Sigmoid colon (tissue), 4 donors: ENCODE measurements around the gene UNKL.

Experiments
- EP300 ChIP-seq, 4 donors: sonication (generic); formaldehyde crosslinking; IDR thresholded peaks; one replicate each; pipeline ENCODE4 v1.6.1; 2017; ENCODE audit warnings: antibody characterized with exemption in 4 of 4
- POLR2AphosphoS5 ChIP-seq, 4 donors: sonication (generic); formaldehyde crosslinking; IDR thresholded peaks; one replicate each; pipeline ENCODE4 v1.6.1; 2017; ENCODE audit warnings: antibody characterized with exemption in 4 of 4
- TF ChIP-seq, protein P1 (sequence below), 4 experiments: fragments of 450-650 bp in 3 of 4; fragments of 200-600 bp in 1 of 4; IDR thresholded peaks; one replicate each; pipeline ENCODE4 v1.5.1; 2016 to 2019; ENCODE audit warnings: antibody characterized with exemption in 4 of 4, mild to moderate bottlenecking in 3 of 4, moderate library complexity in 2 of 4

GRCh38 chr16:1398351-1398750 is 16.2 kb downstream of the UNKL start:
- TF ChIP-seq, protein P1, sequence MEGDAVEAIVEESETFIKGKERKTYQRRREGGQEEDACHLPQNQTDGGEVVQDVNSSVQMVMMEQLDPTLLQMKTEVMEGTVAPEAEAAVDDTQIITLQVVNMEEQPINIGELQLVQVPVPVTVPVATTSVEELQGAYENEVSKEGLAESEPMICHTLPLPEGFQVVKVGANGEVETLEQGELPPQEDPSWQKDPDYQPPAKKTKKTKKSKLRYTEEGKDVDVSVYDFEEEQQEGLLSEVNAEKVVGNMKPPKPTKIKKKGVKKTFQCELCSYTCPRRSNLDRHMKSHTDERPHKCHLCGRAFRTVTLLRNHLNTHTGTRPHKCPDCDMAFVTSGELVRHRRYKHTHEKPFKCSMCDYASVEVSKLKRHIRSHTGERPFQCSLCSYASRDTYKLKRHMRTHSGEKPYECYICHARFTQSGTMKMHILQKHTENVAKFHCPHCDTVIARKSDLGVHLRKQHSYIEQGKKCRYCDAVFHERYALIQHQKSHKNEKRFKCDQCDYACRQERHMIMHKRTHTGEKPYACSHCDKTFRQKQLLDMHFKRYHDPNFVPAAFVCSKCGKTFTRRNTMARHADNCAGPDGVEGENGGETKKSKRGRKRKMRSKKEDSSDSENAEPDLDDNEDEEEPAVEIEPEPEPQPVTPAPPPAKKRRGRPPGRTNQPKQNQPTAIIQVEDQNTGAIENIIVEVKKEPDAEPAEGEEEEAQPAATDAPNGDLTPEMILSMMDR (IDR thresholded peaks at IDR 0.05), result no peak
- TF ChIP-seq EP300 (IDR thresholded peaks at IDR 0.05) (no peak), POLR2AphosphoS5 (IDR thresholded peaks at IDR 0.05) (no peak)
